Measurements from ENCODE around the gene EIF5A2. TPM values are rescaled to one million over a fixed set of nuclear protein-coding genes. Genes with fewer than 3 reads are reported as not detected.
A peak's percentile ranks its signal among the peaks of the same experiment; 100 is the strongest.
"Not testable (repeated sequence)": the region's sequence is repeated elsewhere in the genome, so short reads cannot be mapped to it uniquely, and the experiment has no call there.

EIF5A2 gene
- total RNA-seq, 1 experiment from 2014 or later: 15.4 TPM

DNA sequence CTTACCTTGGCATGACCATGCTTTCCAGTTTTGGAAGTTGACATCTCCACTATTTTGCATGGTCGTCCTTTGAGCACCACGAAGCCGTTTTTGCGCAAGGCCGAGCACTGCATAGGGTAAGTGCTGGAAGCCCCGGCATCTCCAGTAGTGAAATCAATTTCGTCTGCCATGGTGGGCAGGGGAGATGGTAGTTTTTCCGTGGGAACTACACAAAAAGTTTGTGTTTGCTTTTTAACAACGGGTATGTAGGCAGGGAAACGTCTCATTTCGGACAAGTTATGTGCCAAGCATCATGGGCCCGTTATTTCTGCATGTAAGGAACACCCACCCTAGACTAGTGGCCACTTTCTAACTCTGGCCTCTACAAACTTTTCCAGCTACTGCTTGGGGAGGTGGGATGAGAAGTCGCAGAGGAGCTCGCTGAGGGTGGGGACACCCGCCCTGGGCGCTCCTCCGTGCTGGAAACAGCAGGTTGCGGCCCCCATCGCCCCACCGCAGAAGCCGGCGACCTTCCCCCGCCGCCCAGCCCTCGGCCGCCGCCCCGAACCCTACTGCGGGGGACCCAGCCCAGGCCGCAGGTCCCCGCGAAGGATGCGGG, 701 bp downstream of the EIF5A2 start:
- peak; percentile 31 for DNase-seq
- H3K9me3 ChIP-seq: peaks cover 18% of the 10 kb centered on the region
- no peaks in the 10 kb centered on the region for H3K27me3 ChIP-seq
- peaks cover 17% of the 10 kb centered on the region for H3K36me3 ChIP-seq
- peak overlapping the region; percentile 87 for H3K4me3 ChIP-seq

DNA sequence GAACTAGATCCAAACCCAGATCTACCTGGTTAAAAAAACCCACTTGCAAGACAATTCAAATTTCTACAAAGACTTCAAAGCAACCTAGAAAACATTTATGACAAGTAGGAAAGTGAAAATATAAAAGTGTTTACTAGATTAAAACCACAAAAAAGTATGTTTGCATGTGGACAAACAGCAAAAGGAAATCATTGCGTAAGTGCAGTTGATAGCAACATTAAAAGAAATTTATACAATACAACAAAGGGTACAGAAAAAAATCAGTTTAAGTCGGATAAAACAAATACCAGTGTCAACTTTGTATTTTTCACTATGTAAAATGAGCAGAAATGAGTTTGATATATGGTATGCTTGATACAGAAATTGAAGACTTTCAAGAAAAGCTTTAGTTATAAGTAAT, 2.6 kb downstream of the EIF5A2 start:
- no peaks in the 10 kb centered on the region for H3K27me3 ChIP-seq
- DNase-seq: no peak

DNA sequence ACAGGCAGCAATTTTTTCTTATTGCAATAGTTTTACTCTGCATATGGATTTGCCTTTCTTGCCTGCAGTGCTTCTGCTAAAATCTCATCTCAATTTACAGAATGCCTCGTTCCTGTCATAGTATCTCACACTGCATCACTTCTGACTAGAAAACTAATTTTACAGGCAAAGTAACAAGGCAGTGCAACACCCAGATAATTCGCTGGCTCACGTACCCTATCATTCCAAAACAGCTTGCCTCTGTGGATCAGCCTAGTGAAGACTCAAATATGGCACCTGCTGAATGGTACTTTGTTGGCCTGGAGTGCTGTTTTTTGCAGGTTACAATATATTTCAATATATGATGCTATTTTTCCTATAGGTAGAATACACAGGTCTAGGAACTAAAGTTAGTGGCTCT, 5.3 kb downstream of the EIF5A2 start:
- no peak overlapping the region for H3K4me3 ChIP-seq
- no peaks in the 10 kb centered on the region for H3K27me3 ChIP-seq
- DNase-seq: no peak
- H3K9me3 ChIP-seq: no peaks in the 10 kb centered on the region
- H3K36me3 ChIP-seq: peaks cover 20% of the 10 kb centered on the region

More for the DNA sequence above, 2.6 kb downstream of the EIF5A2 start:
- no peak overlapping the region for H3K4me3 ChIP-seq
- H3K36me3 ChIP-seq: peaks cover 17% of the 10 kb centered on the region
- peaks cover 9% of the 10 kb centered on the region for H3K9me3 ChIP-seq

DNA sequence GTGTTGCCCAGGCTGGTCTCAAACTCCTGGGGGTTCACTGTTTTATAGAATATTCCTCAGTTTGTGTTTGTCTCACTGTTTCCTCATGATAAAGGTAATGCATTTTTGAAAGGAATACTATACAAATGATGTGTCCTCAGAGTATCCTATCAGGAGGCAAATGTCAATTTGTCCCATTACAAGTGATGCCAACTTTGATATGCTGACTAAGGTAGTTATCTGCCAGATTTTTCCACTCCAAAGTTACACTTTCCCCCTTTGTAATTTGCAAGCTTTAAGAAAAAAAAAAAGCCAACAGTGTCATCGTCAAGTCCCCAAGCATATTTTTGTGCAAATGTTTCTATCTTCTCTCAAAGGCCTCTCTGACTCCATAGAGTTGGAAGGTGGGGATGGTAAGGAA, 9.0 kb downstream of the EIF5A2 start:
- H3K27me3 ChIP-seq: no peaks in the 10 kb centered on the region
- peaks cover 17% of the 10 kb centered on the region for H3K36me3 ChIP-seq
- no peak for DNase-seq
- H3K4me3 ChIP-seq: no peak overlapping the region
- no peaks in the 10 kb centered on the region for H3K9me3 ChIP-seq

DNA sequence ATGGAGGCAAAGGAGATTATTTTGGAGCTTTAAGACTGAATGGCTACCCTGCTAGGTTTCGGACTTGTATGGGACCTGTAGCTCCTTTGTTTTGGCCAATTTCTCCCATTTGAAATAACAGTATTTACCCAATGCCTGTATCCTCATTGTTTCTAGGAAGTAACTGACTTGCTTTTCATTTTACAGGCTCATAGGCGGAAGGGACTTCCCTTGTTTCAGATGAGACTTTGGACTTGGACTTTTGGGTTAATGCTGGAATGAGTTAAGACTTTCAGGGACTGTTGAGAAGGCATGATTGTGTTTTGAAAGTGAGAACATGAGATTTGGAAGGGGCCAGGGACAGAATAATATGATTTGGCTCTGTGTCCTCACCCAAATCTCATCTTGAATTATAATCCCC, 10.5 kb downstream of the EIF5A2 start:
- Histone ChIP-seq H3K9me3 (no peaks in the 10 kb centered on the region), H3K27me3 (no peaks in the 10 kb centered on the region), H3K4me3 (no peak overlapping the region), H3K36me3 (peaks cover 15% of the 10 kb centered on the region)
- DNase-seq: no peak

DNA sequence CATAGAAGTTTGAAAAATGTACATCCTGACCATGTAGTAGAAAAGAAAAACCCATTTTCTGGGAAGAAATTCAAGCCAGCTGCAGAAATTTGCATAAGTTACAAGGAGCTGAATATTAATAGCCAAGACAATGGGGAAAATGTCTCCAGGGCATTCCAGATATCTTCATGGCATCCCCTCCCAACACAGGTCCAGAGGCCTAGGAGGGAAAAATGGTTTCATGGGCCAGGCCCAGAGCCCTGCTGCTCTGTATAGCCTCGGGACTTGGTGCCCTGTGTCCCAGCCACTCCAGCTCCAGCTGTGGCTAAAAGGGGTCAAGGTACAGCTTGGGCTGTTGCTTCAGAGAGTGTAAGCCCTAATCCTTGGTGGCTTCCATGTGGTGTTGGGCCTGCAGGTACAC, 11.2 kb downstream of the EIF5A2 start:
- not testable (repeated sequence) for H3K27me3 ChIP-seq, H3K4me3 ChIP-seq, DNase-seq, H3K9me3 ChIP-seq
- H3K36me3 ChIP-seq: peaks cover 19% of the 10 kb centered on the region

DNA sequence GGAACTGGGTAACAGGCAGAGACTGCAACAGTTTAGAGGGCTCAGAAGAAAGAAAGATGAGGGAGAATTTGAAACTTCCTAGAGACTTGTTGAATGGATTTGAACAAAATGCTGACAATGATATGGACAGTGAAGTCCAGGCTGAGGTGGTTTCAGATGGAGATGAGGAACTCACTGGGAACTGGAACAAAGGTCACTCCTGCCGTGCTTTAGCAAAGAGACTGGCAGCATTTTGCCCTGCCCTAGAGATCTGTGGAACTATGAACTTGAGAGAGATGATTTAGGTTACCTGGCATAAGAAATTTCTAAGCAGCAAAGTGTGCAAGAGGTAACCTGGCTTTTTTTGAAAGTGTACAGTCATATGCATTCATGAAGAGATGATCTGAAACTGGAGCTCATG, 11.7 kb downstream of the EIF5A2 start:
- Histone ChIP-seq H3K4me3 (no peak overlapping the region), H3K36me3 (peaks cover 19% of the 10 kb centered on the region), H3K9me3 (no peaks in the 10 kb centered on the region), H3K27me3 (no peaks in the 10 kb centered on the region)
- no peak for DNase-seq

DNA sequence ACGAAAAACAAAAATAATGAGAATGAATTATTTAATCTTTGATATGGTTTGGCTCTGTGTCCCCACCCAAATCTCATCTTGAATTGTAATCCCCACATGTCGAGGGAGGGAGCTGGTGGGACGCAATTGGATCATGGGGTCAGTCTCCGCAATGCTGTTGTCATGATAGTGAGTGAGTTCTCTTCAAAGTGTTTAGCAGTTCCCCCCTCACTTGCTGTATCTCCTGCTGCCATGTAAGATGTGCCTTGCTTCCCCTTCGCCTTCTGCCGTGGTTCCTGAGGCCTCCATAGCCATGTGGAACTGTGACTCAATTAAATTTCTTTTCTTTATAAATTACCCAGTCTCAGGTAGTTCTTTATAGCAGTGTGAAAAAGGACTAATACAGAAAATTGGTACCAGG, 12.1 kb downstream of the EIF5A2 start:
- not testable (repeated sequence) for H3K9me3 ChIP-seq, DNase-seq, H3K4me3 ChIP-seq, H3K27me3 ChIP-seq
- H3K36me3 ChIP-seq: peaks cover 19% of the 10 kb centered on the region

DNA sequence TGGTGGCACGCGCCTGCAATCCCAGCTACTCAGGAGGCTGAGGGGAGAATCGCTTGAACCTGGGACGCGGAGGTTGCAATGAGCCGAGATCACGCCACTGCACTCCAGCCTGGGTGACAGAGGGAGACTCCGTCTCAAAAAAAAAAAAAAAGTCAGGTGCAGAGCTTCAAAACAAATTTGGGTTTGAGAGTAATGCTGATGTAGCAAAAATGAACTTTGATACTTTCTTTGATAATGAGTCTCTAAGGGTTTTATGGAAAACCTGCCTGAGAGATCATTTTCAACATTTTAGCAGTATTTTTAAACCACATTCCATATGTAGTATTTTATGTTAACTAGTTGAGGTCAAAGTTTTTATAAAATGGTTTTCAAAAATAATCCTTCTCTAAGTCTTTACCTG, 14.5 kb downstream of the EIF5A2 start:
- Histone ChIP-seq H3K9me3 (no peaks in the 10 kb centered on the region), H3K27me3 (no peaks in the 10 kb centered on the region), H3K36me3 (peaks cover 19% of the 10 kb centered on the region), H3K4me3 (no peak overlapping the region)
- no peak for DNase-seq

DNA sequence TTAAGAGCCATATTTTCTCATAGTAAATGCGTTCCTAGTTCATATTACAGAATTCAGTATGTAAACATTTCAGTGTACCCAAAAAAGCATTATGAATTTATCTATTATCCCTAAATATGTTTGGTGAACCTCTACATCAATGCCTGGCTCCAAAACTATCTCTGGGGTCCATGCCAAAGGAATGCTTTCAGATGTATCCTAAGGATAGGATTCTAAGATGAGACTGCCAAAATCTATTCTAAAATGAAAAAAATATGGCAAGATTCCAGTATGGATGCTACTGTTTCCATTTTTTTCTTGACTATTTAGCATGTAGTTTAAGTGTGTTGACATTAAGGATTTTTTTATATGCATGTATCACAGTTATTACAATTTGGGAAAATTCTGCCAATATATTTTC, 18.8 kb downstream of the EIF5A2 start:
- Histone ChIP-seq H3K4me3 (no peak overlapping the region), H3K27me3 (no peaks in the 10 kb centered on the region), H3K9me3 (no peaks in the 10 kb centered on the region), H3K36me3 (peaks cover 7% of the 10 kb centered on the region)
- DNase-seq: no peak

DNA sequence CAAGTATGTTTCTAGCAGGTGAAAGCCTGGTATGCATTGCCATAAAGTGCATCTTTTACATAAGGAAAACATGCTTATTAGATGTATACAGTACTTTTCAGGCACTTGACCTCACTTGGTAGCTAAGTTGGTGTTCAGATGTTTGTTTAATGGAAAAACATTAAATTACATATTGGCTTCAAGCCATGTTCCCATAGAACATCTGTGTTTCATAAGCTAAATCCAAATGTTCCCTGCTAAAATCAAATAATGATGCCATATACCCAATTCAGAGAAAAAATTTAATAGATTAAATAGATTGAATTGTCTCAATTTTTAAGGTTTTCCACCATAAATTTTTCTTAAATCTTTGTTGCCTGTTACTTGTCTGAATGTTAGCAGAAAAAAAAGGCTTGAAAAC, 19.3 kb downstream of the EIF5A2 start:
- Histone ChIP-seq H3K9me3 (no peaks in the 10 kb centered on the region), H3K36me3 (peaks cover 7% of the 10 kb centered on the region)
- DNase-seq: no peak

DNA sequence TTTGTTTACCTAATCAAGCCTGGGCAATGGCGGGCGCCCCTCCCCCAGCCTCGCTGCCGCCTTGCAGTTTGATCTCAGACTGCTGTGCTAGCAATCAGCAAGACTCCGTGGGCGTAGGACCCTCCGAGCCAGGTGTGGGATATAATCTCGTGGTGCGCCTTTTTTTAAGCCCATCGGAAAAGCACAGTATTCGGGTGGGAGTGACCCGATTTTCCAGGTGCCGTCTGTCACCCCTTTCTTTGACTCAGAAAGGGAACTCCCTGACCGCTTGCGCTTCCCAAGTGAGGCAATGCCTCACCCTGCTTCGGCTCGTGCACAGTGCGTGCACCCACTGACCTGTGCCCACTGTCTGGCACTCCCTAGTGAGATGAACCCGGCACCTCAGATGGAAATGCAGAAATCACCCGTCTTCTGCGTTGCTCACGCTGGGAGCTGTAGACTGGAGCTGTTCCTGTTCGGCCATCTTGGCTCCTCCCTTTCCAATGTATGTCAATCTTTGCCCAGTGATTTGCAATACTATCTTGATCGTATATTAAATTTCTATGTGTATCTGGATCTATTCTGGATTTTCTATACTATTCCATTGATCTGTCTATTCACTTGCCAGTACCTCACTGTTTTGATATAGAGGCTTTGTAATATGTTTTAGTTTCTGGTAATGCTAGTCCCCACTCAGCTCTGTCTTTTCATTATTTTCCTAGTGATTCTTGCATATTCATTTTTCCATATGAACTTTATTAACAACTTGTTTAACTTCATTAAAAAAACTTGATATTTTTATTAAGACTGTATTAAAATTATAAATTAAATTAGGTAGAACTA, 24.1 kb downstream of the EIF5A2 start:
- not testable (repeated sequence) for H3K36me3 ChIP-seq, DNase-seq, H3K9me3 ChIP-seq, H3K27me3 ChIP-seq, H3K4me3 ChIP-seq

More for the DNA sequence above, 19.3 kb downstream of the EIF5A2 start:
- Histone ChIP-seq H3K4me3 (no peak overlapping the region), H3K27me3 (no peaks in the 10 kb centered on the region)

DNA sequence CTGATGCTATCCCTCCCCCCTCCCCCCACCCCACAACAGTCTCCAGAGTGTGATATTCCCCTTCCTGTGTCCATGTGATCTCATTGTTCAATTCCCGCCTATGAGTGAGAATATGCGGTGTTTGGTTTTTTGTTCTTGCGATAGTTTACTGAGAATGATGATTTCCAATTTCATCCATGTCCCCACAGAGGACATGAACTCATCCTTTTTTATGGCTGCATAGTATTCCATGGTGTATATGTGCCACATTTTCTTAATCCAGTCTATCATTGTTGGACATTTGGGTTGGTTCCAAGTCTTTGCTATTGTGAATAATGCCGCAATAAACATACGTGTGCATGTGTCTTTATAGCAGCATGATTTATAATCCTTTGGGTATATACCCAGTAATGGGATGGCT, 29.7 kb downstream of the EIF5A2 start:
- H3K36me3 ChIP-seq, DNase-seq, H3K27me3 ChIP-seq, H3K9me3 ChIP-seq, H3K4me3 ChIP-seq: not testable (repeated sequence)

DNA sequence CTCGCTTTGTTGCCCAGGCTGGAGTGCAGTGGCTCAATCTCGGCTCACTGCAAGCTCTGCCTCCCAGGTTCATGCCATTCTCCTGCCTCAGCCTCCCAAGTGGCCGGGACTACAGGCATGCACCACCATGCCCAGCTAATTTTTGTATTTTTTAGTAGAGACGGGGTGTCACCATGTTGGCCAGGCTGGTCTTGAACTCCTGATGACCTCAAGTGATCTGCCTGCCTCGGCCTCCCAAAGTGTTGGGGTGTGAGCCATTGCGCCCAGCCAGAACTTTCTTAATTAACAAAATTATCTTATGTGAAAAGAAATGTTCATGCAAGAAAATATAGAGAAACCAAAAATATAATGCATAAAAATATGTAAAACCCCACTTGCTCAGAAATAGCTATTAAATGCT, 31.1 kb downstream of the EIF5A2 start:
- not testable (repeated sequence) for H3K4me3 ChIP-seq, H3K9me3 ChIP-seq, H3K36me3 ChIP-seq, H3K27me3 ChIP-seq, DNase-seq

DNA sequence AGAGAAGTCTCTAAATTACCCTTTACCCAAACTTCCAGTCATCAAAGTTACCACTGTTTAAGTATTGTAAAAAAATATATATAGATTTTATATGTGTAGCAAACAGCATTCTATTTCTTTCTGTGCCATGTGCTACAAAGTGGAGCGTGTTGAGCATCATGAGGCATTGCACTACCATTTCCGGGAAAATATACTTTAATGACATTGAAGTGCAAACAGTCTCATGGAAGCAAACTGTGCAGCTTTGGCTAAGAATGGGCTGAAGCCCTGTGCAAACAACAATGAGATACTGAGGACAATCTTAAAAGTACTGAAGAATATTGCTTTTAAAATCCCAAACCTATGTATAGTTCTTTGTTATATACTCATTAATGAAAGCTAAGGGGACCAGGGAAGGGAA, 31.9 kb downstream of the EIF5A2 start:
- H3K36me3 ChIP-seq: no peaks in the 10 kb centered on the region
- DNase-seq: no peak
- peaks cover 2% of the 10 kb centered on the region for H3K9me3 ChIP-seq
- no peak overlapping the region for H3K4me3 ChIP-seq
- no peaks in the 10 kb centered on the region for H3K27me3 ChIP-seq

DNA sequence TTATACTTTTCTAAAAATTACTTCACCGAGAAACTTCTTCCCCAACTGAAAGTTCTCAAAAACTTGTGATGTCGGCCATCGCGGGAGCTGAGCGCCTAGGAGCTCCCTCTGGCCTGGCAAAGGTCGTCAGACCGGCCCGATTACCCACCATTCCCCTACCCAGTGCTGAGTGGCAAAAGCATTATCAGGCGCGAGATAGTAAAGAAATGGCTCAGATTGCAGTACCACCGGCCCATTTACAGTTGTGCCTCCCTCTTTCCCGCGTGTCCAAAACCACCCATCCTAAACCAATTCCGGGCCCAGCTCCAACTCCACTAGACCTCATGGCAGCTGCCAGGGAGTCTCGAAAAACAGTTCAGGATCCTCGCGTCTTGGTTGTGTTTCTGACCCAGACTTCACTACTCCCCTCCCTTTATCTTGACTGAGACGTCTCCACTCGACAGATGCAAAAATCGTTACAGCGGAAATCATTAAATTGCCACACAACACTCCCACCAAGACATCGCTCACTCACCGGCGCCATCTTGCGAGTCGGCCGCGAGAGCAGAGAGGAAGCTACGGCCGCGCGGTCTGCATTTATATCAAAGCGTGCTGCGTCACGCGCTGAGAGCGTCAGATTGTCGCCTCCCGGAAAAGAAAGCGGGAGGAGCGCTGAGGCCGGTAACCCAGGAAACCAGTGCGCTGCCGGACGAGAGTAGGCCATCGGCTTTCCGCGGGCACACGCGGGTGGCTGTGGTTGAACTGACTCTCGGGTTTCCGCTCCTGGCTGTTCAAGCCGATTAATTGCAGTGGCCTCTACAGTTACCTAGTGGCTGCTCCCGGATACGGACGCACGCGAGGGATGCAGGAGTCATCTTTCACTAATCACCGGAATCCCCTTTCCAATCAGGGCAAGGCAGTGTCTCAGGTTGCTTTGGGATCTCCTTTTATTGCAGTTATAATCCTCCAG, 38.5 kb downstream of the EIF5A2 start, which contains the start of gene RPL22L1:
Gene RPL22L1 (minus strand): TSS at position 551 of the 949 bp plus-strand sequence. CDS start 28 bp downstream, at position 523.
- no peaks in the 10 kb centered on the region for H3K27me3 ChIP-seq
- peaks cover 50% of the 10 kb centered on the region for H3K36me3 ChIP-seq
- peak within 1 kb of the TSS; percentile 89 for H3K4me3 ChIP-seq
- peak; percentile 97 for DNase-seq
- no peaks in the 10 kb centered on the region for H3K9me3 ChIP-seq

DNA sequence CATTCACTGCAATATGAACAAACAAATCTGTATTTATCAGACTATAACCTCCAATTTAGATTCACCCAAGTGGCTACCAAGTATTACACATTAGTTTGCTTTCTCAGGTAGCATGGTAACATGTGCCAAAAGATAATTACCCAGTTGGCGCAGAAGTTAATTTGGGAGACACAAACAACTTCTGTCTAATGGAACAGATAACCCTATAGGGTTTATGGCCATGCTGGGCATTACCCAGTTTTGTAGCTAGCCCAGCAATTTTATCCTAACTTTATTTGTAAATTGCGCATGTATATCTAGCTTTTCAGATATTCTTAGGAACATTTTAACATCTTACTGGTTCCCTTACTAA, 39.2 kb downstream of the EIF5A2 start:
- DNase-seq: no peak
- peaks cover 52% of the 10 kb centered on the region for H3K36me3 ChIP-seq
- no peaks in the 10 kb centered on the region for H3K27me3 ChIP-seq
- no peaks in the 10 kb centered on the region for H3K9me3 ChIP-seq
- H3K4me3 ChIP-seq: peak overlapping the region; percentile 89
